HEK293T (cell line): ENCODE data around the gene PLA2G7.

Source experiments
- CTCF ChIA-PET: fragments of 350-600 bp; formaldehyde crosslinking; extraction: SDS; loops from one replicate; lab custom pipeline; 2021; ENCODE audit warnings: antibody characterized with exemption, inconsistent platforms; lab: Yijun Ruan, JAX
- POLR2A ChIA-PET: fragments of 350-600 bp; formaldehyde crosslinking; extraction: SDS; loops from one replicate; lab custom pipeline; 2020; ENCODE audit warnings: antibody characterized with exemption, inconsistent platforms; lab: Yijun Ruan, JAX
- DNase-seq: peaks from one replicate; pipeline ENCODE4 v3.0.0; 2012; ENCODE audit warnings: mixed read lengths; ENCODE audit errors: extremely low spot score
- ARNT ChIP-seq: fragments of 450-650 bp; IDR thresholded peaks from 2 replicates; pipeline ENCODE4 v1.6.1; 2017; ENCODE audit warnings: mild to moderate bottlenecking
- BHLHE40 ChIP-seq: fragments of 450-650 bp; IDR thresholded peaks from 2 replicates; pipeline ENCODE4 v1.6.1; 2016; ENCODE audit warnings: mild to moderate bottlenecking, moderate library complexity, borderline replicate concordance
- CTBP1 ChIP-seq: fragments of 450-650 bp; IDR thresholded peaks from 2 replicates; pipeline ENCODE4 v1.6.1; 2016; ENCODE audit warnings: borderline replicate concordance
- ELF4 ChIP-seq: fragments of 450-650 bp; IDR thresholded peaks from 2 replicates; pipeline ENCODE4 v1.6.1; 2017; ENCODE audit warnings: antibody characterized with exemption
- FOXA1 ChIP-seq: fragments of 450-650 bp; IDR thresholded peaks from 2 replicates; pipeline ENCODE4 v1.6.1; 2016; ENCODE audit warnings: mild to moderate bottlenecking
- FOXK2 ChIP-seq: fragments of 450-650 bp; IDR thresholded peaks from 2 replicates; pipeline ENCODE4 v1.6.1; 2016; ENCODE audit warnings: mild to moderate bottlenecking
- FOXM1 ChIP-seq: fragments of 450-650 bp; IDR thresholded peaks from 2 replicates; pipeline ENCODE4 v1.6.1; 2017; ENCODE audit warnings: mild to moderate bottlenecking, borderline replicate concordance
- HDGF ChIP-seq: fragments of 450-650 bp; IDR thresholded peaks from 2 replicates; pipeline ENCODE4 v1.6.1; 2017; ENCODE audit warnings: antibody characterized with exemption, borderline replicate concordance
- L3MBTL2 ChIP-seq: fragments of 450-650 bp; conservative IDR thresholded peaks from 2 replicates; pipeline ENCODE4 v1.6.1; 2016; ENCODE audit warnings: mild to moderate bottlenecking
- LEF1 ChIP-seq: fragments of 450-650 bp; IDR thresholded peaks from 2 replicates; pipeline ENCODE4 v1.6.1; 2017; ENCODE audit warnings: mild to moderate bottlenecking, borderline replicate concordance
- NFRKB ChIP-seq: fragments of 450-650 bp; IDR thresholded peaks from 2 replicates; pipeline ENCODE4 v1.6.1; 2016; ENCODE audit warnings: mild to moderate bottlenecking, moderate library complexity
- SP1 ChIP-seq: fragments of 450-650 bp; IDR thresholded peaks from 2 replicates; pipeline ENCODE4 v1.6.1; 2017
- SUZ12 ChIP-seq: fragments of 450-650 bp; IDR thresholded peaks from 2 replicates; pipeline ENCODE4 v1.6.1; 2016; ENCODE audit warnings: mild to moderate bottlenecking
- TARDBP ChIP-seq: fragments of 450-650 bp; IDR thresholded peaks from 2 replicates; pipeline ENCODE4 v1.6.1; 2016
- ZNF384 ChIP-seq: fragments of 450-650 bp; IDR thresholded peaks from 2 replicates; pipeline ENCODE4 v1.6.1; 2016
- TF ChIP-seq, protein P1 (sequence below): fragments of 450-650 bp; IDR thresholded peaks from 2 replicates; pipeline ENCODE4 v1.6.1; 2016

PLA2G7 gene

DNA sequence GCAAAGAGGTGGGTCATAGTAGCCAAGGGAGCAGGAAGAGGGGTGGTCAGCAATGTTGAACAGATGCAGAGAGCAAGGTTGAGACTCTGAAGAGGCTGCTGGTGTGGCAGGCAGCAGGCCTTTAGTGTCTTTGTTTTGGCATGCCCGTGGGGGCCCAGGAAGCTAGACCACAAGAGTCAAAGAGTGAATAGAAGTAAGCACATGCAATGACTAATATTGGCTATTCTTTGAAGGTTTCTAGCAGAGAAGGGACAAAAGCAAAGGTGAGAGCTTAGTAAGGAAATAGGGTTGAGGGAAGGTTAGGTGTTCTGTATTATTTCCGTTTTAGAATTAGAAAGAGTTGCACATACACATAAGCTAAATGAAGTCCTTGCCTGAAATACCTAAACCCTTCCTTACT is 28.7 kb downstream of the PLA2G7 start:
- POLR2A ChIA-PET: no interaction called here
- TF ChIP-seq CTBP1 (no peak), ZNF384 (no peak), FOXM1 (no peak), HDGF (no peak), BHLHE40 (no peak), FOXA1 (no peak), ARNT (no peak), SUZ12 (no peak), TARDBP (no peak), FOXK2 (no peak), NFRKB (no peak), LEF1 (no peak), ELF4 (no peak), L3MBTL2 (no peak), SP1 (no peak)
- TF ChIP-seq, protein P1, sequence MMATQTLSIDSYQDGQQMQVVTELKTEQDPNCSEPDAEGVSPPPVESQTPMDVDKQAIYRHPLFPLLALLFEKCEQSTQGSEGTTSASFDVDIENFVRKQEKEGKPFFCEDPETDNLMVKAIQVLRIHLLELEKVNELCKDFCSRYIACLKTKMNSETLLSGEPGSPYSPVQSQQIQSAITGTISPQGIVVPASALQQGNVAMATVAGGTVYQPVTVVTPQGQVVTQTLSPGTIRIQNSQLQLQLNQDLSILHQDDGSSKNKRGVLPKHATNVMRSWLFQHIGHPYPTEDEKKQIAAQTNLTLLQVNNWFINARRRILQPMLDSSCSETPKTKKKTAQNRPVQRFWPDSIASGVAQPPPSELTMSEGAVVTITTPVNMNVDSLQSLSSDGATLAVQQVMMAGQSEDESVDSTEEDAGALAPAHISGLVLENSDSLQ: no peak
- no peak for DNase-seq
- CTCF ChIA-PET: no interaction called here

DNA sequence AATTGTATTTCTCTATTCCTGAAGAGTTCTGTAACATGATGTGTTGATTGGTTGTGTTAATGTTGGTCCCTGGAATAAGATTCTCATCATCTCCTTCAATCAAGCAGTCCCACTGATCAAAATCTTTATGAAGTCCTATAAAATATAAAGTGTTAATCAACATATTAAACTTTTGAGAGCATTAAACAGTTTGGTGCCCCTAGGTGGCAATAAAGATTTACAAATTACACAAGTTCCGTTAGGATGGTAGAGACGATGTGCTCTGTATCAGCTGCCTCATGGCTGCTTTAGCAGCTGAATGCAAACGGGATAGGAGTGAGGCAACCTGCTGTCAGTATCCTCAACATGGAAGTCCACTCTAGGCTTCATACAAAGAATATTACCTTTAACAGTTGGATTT is 30.6 kb downstream of the PLA2G7 start:
- TF ChIP-seq NFRKB: no peak
- TF ChIP-seq TARDBP: no peak
- TF ChIP-seq, protein P1: no peak
- TF ChIP-seq HDGF: no peak
- TF ChIP-seq L3MBTL2: no peak
- TF ChIP-seq FOXK2: no peak
- TF ChIP-seq SUZ12: no peak
- TF ChIP-seq LEF1: no peak
- no peak for TF ChIP-seq FOXM1
- no peak for TF ChIP-seq BHLHE40
- TF ChIP-seq ELF4: no peak
- TF ChIP-seq ZNF384: no peak
- no peak for TF ChIP-seq CTBP1
- peak; percentile 23 for DNase-seq
- POLR2A ChIA-PET: no interaction called here
- CTCF ChIA-PET: no interaction called here

DNA sequence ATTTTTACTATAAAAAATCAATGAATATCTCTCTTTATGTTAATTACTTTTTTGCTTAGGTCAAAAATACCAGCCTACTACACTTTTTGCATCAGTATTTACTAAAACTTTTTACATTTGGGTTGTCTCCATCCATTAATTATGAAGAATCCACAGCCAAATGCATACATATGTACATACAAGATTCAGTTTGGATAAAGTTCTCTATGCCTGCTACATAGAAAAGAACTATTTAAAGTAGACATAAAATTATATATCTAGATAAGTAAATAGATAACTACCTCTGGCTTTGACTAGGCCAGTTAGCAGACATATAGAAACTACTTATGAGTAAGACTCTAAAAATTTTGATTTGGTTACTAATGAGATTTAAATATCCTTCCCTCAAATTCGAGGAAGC is 35.2 kb downstream of the PLA2G7 start:
- DNase-seq: no peak
- no peak for TF ChIP-seq HDGF
- no peak for TF ChIP-seq FOXK2
- no peak for TF ChIP-seq L3MBTL2
- TF ChIP-seq ARNT: no peak
- TF ChIP-seq, protein P1: no peak
- no peak for TF ChIP-seq SP1
- no peak for TF ChIP-seq FOXA1
- TF ChIP-seq ZNF384: no peak
- no peak for TF ChIP-seq SUZ12
- TF ChIP-seq LEF1: no peak
- TF ChIP-seq BHLHE40: no peak
- no peak for TF ChIP-seq ELF4
- no peak for TF ChIP-seq NFRKB
- POLR2A ChIA-PET: no interaction called here
- CTCF ChIA-PET: no interaction called here

DNA sequence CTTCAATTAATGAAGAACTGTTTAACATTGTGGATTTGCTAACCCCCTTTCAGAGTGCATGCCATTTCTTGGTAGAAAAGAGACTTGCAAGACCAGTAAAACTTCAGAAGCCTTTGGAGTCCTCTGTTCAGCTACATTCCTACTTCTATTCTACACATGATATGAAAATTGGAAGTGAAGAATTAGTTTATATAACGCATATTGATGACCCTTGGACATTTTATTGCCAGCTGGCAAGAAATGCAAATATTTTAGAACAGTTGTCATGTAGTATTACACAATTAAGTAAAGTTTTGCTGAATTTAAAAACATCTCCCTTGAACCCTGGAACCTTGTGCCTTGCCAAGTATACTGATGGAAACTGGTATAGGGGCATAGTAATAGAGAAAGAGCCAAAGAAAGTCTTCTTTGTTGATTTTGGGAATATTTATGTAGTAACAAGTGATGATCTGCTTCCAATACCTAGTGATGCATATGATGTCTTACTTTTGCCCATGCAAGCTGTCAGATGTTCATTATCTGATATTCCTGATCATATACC is 44.2 kb downstream of the PLA2G7 start:
- POLR2A ChIA-PET: no interaction called here
- DNase-seq: no peak
- CTCF ChIA-PET: no interaction called here
- TF ChIP-seq BHLHE40 (no peak), CTBP1 (no peak), FOXK2 (no peak), FOXA1 (no peak)
- TF ChIP-seq, protein P1: no peak

DNA sequence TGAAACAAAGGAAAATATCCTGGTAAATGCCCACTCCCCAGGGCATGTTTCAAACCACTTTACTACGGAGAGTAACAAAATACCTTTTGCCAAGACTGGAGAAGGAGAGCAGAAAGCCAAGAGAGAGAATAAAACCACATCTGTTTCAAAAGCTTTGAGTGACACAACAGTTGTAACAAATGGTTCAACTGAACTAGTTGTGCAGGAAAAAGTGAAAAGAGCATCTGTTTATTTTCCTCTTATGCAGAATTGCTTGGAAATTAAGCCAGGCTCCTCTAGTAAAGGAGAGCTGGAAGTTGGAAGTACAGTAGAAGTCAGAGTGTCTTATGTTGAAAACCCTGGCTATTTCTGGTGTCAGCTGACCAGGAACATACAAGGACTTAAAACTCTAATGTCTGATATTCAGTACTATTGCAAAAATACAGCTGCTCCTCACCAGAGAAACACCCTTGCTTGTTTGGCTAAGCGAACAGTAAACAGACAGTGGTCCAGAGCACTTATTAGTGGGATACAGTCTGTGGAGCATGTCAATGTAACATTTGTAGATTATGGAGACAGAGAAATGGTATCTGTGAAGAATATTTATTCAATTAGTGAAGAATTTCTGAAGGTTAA is 44.9 kb downstream of the PLA2G7 start:
- no peak for DNase-seq
- CTCF ChIA-PET: no interaction called here
- TF ChIP-seq SUZ12 (no peak), FOXK2 (no peak), SP1 (no peak), FOXM1 (no peak), TARDBP (no peak), CTBP1 (no peak), BHLHE40 (no peak), ARNT (no peak), NFRKB (no peak), ELF4 (no peak), ZNF384 (no peak), HDGF (no peak), L3MBTL2 (no peak), FOXA1 (no peak), LEF1 (no peak)
- TF ChIP-seq, protein P1: no peak
- POLR2A ChIA-PET: no interaction called here
